IMR-90 (cell line): ENCODE measurements around the gene FADD. TPM values are rescaled to one million over a fixed set of nuclear protein-coding genes. Genes with fewer than 3 reads are reported as not detected.

Source experiments
- ATAC-seq: fragments of 200-7000 bp; cut with Tn5 transposase; 2 replicates; pipeline ENCODE4 v1.9.1; 2020; ENCODE audit warnings: low read depth, mild to moderate bottlenecking, moderate library complexity
- BruUV-seq: library from RNA; stranded (reverse); fragments of 400-500 nt; replicated peaks from 2 replicates; lab custom pipeline; 2021; lab: Mats Ljungman, UMichigan
- CTCF ChIA-PET: fragments of 300-600 bp; formaldehyde crosslinking; extraction: SDS; loops from one replicate; lab custom pipeline; 2021; ENCODE audit warnings: antibody characterized with exemption; lab: Yijun Ruan, JAX
- POLR2A ChIA-PET: fragments of 300-600 bp; sonication (Branson Sonifier 250); formaldehyde crosslinking; loops from one replicate; lab custom pipeline; 2022; ENCODE audit warnings: antibody characterized with exemption; ENCODE audit not compliant: unreplicated experiment; lab: Charles Lee
- DNase-seq: peaks from one replicate; pipeline ENCODE4 v3.0.0; 2013
- H2AFZ ChIP-seq: replicated peaks from 2 replicates; pipeline ENCODE3; 2013; ENCODE audit warnings: low read length, mild to moderate bottlenecking; ENCODE audit not compliant: poor library complexity
- H2AK5ac ChIP-seq: 2 replicates; pipeline ENCODE4 v1.6.1; 2013; ENCODE audit warnings: low read depth, low read length, inconsistent platforms
- H2AK9ac ChIP-seq: replicated peaks from 2 replicates; pipeline ENCODE3; 2013; ENCODE audit warnings: mild to moderate bottlenecking, low read depth, low read length, moderate library complexity; ENCODE audit not compliant: poor library complexity
- H2BK120ac ChIP-seq: 2 replicates; pipeline ENCODE4 v1.6.1; 2013; ENCODE audit warnings: low read depth, low read length, inconsistent platforms
- H2BK15ac ChIP-seq: 3 replicates; pipeline ENCODE4 v1.6.1; 2013; ENCODE audit warnings: low read depth, low read length, inconsistent platforms
- H2BK20ac ChIP-seq: 2 replicates; pipeline ENCODE4 v1.6.1; 2013; ENCODE audit warnings: low read depth, mild to moderate bottlenecking, inconsistent platforms, low read length, moderate library complexity
- H2BK5ac ChIP-seq: 2 replicates; pipeline ENCODE4 v1.6.1; 2013; ENCODE audit warnings: mild to moderate bottlenecking, low read depth, low read length, inconsistent platforms; ENCODE audit not compliant: poor library complexity, severe bottlenecking
- H3K14ac ChIP-seq: replicated peaks from 2 replicates; pipeline ENCODE4 v1.6.1; 2013; ENCODE audit warnings: low read depth, low read length, inconsistent platforms
- H3K18ac ChIP-seq: 2 replicates; pipeline ENCODE4 v1.6.1; 2013; ENCODE audit warnings: low read depth, low read length, control low read depth
- H3K23ac ChIP-seq: 2 replicates; pipeline ENCODE4 v1.6.1; 2013; ENCODE audit warnings: low read depth, low read length, inconsistent platforms
- H3K27ac ChIP-seq: 2 replicates; pipeline ENCODE4 v1.5.1; 2013; ENCODE audit warnings: mild to moderate bottlenecking, control low read depth, low read length; ENCODE audit not compliant: insufficient read depth
- H3K27me3 ChIP-seq: 2 replicates; pipeline ENCODE4 v1.6.1; 2013; ENCODE audit warnings: low read length; ENCODE audit not compliant: control insufficient read depth, insufficient read depth
- H3K36me3 ChIP-seq: 2 replicates; pipeline ENCODE4 v1.6.1; 2013; ENCODE audit warnings: low read length, mixed read lengths; ENCODE audit not compliant: control insufficient read depth, insufficient read depth
- H3K4ac ChIP-seq: 2 replicates; pipeline ENCODE4 v1.6.1; 2013; ENCODE audit warnings: low read depth, low read length, inconsistent platforms
- H3K4me1 ChIP-seq: 2 replicates; pipeline ENCODE4 v1.6.1; 2013; ENCODE audit warnings: low read length, mixed read lengths; ENCODE audit not compliant: control insufficient read depth, insufficient read depth
- H3K4me2 ChIP-seq: 2 replicates; pipeline ENCODE4 v1.6.1; 2013; ENCODE audit warnings: low read depth, mild to moderate bottlenecking, control low read depth, low read length, moderate library complexity
- H3K4me3 ChIP-seq: 2 replicates; pipeline ENCODE4 v1.5.1; 2013; ENCODE audit warnings: low read depth, mild to moderate bottlenecking, control low read depth, low read length, moderate library complexity; ENCODE audit not compliant: insufficient read depth
- H3K56ac ChIP-seq: 2 replicates; pipeline ENCODE4 v1.6.1; 2013; ENCODE audit warnings: low read length, inconsistent platforms; ENCODE audit not compliant: insufficient read depth; ENCODE audit errors: extremely low read depth
- H3K79me1 ChIP-seq, 2 experiments: 2 replicates each; pipeline ENCODE4 v1.6.1; 2013; ENCODE audit warnings: low read length in 2 of 2, inconsistent platforms in 1 of 2, low read depth in 1 of 2
- H3K9ac ChIP-seq: 2 replicates; pipeline ENCODE4 v1.6.1; 2013; ENCODE audit warnings: low read depth, low read length, control low read depth
- H3K9me1 ChIP-seq: 2 replicates; pipeline ENCODE4 v1.6.1; 2013; ENCODE audit warnings: low read length, inconsistent platforms; ENCODE audit not compliant: insufficient read depth
- H3K9me3 ChIP-seq: 2 replicates; pipeline ENCODE4 v1.6.1; 2013; ENCODE audit warnings: low read length; ENCODE audit not compliant: control insufficient read depth, insufficient read depth
- H4K20me1 ChIP-seq: 2 replicates; pipeline ENCODE4 v1.6.1; 2013; ENCODE audit warnings: low read length, inconsistent platforms; ENCODE audit not compliant: insufficient read depth
- H4K5ac ChIP-seq: 2 replicates; pipeline ENCODE4 v1.6.1; 2013; ENCODE audit warnings: mild to moderate bottlenecking, low read depth, low read length, control low read depth
- H4K8ac ChIP-seq, 2 experiments: 2 replicates each; pipeline ENCODE4 v1.6.1; 2013; ENCODE audit warnings: low read depth in 2 of 2, low read length in 2 of 2, control low read depth in 1 of 2, inconsistent platforms in 1 of 2
- H4K91ac ChIP-seq: 2 replicates; pipeline ENCODE4 v1.6.1; 2013; ENCODE audit warnings: low read depth, low read length, inconsistent platforms; ENCODE audit not compliant: insufficient read depth
- CHD1 ChIP-seq: IDR thresholded peaks from 2 replicates; pipeline ENCODE4 v1.6.1; 2012; ENCODE audit warnings: low read depth, low read length, improper control_type of control experiment
- MAZ ChIP-seq: IDR thresholded peaks from 2 replicates; pipeline ENCODE4 v1.6.1; 2012; ENCODE audit warnings: low read depth, mild to moderate bottlenecking, low read length, improper control_type of control experiment, moderate library complexity, borderline replicate concordance
- NFE2L2 ChIP-seq: fragments of 150-350 bp; IDR thresholded peaks from 2 replicates; pipeline ENCODE4 v1.6.1; 2016; ENCODE audit warnings: low read depth, mild to moderate bottlenecking, low read length
- RFX5 ChIP-seq: IDR thresholded peaks from 2 replicates; pipeline ENCODE4 v1.8.0; 2012; ENCODE audit warnings: low read depth, mild to moderate bottlenecking, low read length, moderate library complexity
- WGBS, 2 experiments: methylation state at CpG; one replicate each; pipeline versions ENCODE4 v1.1.5 to v1.1.7; 2013; ENCODE audit warnings: missing lambda C conversion rate in 2 of 2; ENCODE audit not compliant: insufficient read length in 1 of 2; ENCODE audit errors: extremely low coverage in 2 of 2; 5-methylcytosine and 5-hydroxymethylcytosine counted together
- dilution Hi-C: fragments of 300-500 bp; cut with HindIII; formaldehyde crosslinking; loops from one replicate; pipeline ENCODE4 v1.14.3; 2018; ENCODE audit warnings: low sequenced_read_pairs; ENCODE audit not compliant: unreplicated experiment
- in situ Hi-C: fragments of 300-500 bp; cut with MboI; formaldehyde crosslinking; loops from 3 replicates; pipeline ENCODE4 v1.14.3; 2019; ENCODE audit warnings: low sequenced_read_pairs, inconsistent platforms, mixed read lengths
- intact Hi-C: fragments of 100-400 bp; cut with micrococcal nuclease; formaldehyde crosslinking; loops from 2 replicates; pipeline ENCODE4 v1.10.0; 2022
- polyA plus RNA-seq, 3 experiments: library from polyadenylated mRNA; depleted of rRNA; stranded (reverse); fragments of >200 nt; gene quantifications; 2 replicates each; pipeline ENCODE4 v1.2.3, GENCODE V29; 2012; ENCODE audit warnings: low replicate concordance in 1 of 3
- total RNA-seq: library from RNA; depleted of rRNA; stranded (reverse); fragments of >200 nt; gene quantifications from 2 replicates; pipeline ENCODE4 v1.2.3, GENCODE V29; 2012
- TF ChIP-seq, protein P1 (sequence below): fragments of 150-350 bp; IDR thresholded peaks from 2 replicates; pipeline ENCODE4 v1.6.1; 2016; ENCODE audit warnings: low read depth, mild to moderate bottlenecking, low read length, moderate library complexity, borderline replicate concordance

FADD gene
- total and polyA plus RNA-seq, 2 of the 4 experiments (the other 2 are of a cell fraction): 38.1 to 44.4 TPM

DNA sequence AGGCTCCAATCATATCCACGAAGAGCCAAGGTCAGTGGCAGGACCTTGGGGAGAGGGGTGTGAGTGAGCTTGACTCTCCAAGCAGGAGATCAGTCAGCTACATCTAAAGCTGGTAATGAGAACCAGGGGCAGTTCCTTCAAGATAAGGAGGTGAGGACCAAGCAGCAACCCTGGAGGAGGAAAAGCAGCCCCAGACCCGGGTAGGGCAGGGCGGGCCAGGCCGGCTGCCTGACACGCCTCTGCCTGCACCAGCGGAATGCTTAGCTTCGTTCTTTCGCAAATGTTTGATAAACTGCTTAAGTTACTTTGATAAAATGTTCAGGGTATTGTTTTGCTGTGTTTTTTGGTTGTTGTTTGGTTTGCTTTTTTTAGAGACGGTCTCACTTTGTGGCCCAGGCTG lies 18.7 kb upstream of the FADD start:
- no peak overlapping the region for H2BK15ac ChIP-seq
- no peaks in the 10 kb centered on the region for H3K79me1 ChIP-seq
- H3K27me3 ChIP-seq: no peaks in the 10 kb centered on the region
- no peak overlapping the region for H3K4me2 ChIP-seq
- no peak overlapping the region for H2BK5ac ChIP-seq
- no peak overlapping the region for H3K14ac ChIP-seq
- ChIA-PET CTCF (no interaction called here), POLR2A (no interaction called here)
- dilution Hi-C loops (no loop called here), intact Hi-C loops (no loop called here), in situ Hi-C loops (loop anchor here (25.0 kb wide), 1 partner anchor 1072 kb away; no protein-coding TSS in a partner anchor)
- H3K56ac ChIP-seq: no peak overlapping the region
- no peak overlapping the region for H2AK5ac ChIP-seq
- no peak overlapping the region for H2BK120ac ChIP-seq
- no peak overlapping the region for H4K5ac ChIP-seq
- no peak overlapping the region for H3K9ac ChIP-seq
- no peak for TF ChIP-seq NFE2L2
- TF ChIP-seq, protein P1, sequence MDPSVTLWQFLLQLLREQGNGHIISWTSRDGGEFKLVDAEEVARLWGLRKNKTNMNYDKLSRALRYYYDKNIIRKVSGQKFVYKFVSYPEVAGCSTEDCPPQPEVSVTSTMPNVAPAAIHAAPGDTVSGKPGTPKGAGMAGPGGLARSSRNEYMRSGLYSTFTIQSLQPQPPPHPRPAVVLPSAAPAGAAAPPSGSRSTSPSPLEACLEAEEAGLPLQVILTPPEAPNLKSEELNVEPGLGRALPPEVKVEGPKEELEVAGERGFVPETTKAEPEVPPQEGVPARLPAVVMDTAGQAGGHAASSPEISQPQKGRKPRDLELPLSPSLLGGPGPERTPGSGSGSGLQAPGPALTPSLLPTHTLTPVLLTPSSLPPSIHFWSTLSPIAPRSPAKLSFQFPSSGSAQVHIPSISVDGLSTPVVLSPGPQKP: no peak
- no peak for TF ChIP-seq RFX5
- no peak for TF ChIP-seq CHD1
- no peak for TF ChIP-seq MAZ
- H3K9me1 ChIP-seq: no peaks in the 10 kb centered on the region
- no peak overlapping the region for H3K23ac ChIP-seq
- no peak overlapping the region for H2AFZ ChIP-seq
- no peak overlapping the region for H2AK9ac ChIP-seq
- no peak overlapping the region for H4K8ac ChIP-seq
- DNase-seq (no peak), ATAC-seq (no peak)
- no TSS peak for BruUV-seq
- H3K18ac ChIP-seq: no peak overlapping the region
- H3K4me1 ChIP-seq: no peaks in the 10 kb centered on the region
- no peak overlapping the region for H4K91ac ChIP-seq
- H3K9me3 ChIP-seq: no peaks in the 10 kb centered on the region
- peaks cover 4% of the 10 kb centered on the region; the same call in 1 of the 2 replicates for H3K36me3 ChIP-seq
- no peak overlapping the region for H3K27ac ChIP-seq
- WGBS, 2 experiments: no CpG with 5 or more reads among the region's 9 CpGs
- no peak overlapping the region for H2BK20ac ChIP-seq
- H3K4me3 ChIP-seq: no peak overlapping the region
- no peak overlapping the region for H3K4ac ChIP-seq
- H4K20me1 ChIP-seq: no peaks in the 10 kb centered on the region
